GM12878 (cell line): ENCODE measurements around the gene SUPT4H1. TPM values are rescaled to one million over a fixed set of nuclear protein-coding genes. Genes with fewer than 3 reads are reported as not detected.

Source experiments
- ATF3 ChIP-seq: IDR thresholded peaks from 2 replicates; pipeline ENCODE4 v1.6.1; 2011; ENCODE audit warnings: low read depth, mild to moderate bottlenecking, low read length, moderate library complexity, borderline replicate concordance; ENCODE audit errors: extremely low read depth
- BCL3 ChIP-seq: IDR thresholded peaks from 2 replicates; pipeline ENCODE4 v1.6.1; 2011; ENCODE audit warnings: borderline replicate concordance, low read depth, mild to moderate bottlenecking, moderate library complexity, low read length; ENCODE audit not compliant: insufficient read depth, poor library complexity, severe bottlenecking
- BMI1 ChIP-seq: fragments of 450-650 bp; IDR thresholded peaks from 2 replicates; pipeline ENCODE4 v1.6.1; 2016; ENCODE audit warnings: mild to moderate bottlenecking, moderate library complexity, borderline replicate concordance
- BRCA1 ChIP-seq: IDR thresholded peaks from 2 replicates; pipeline ENCODE4 v1.6.1; 2011; ENCODE audit warnings: low read depth, low read length, improper control_type of control experiment
- CBX3 ChIP-seq: fragments of 200-600 bp; sonication (generic); IDR thresholded peaks from 2 replicates; pipeline ENCODE4 v1.6.1; 2016; ENCODE audit warnings: low read depth, borderline replicate concordance
- CREB1 ChIP-seq: IDR thresholded peaks from 2 replicates; pipeline ENCODE4 v1.6.1; 2012; ENCODE audit warnings: low read depth, mild to moderate bottlenecking, inconsistent platforms
- CREM ChIP-seq: IDR thresholded peaks from 2 replicates; pipeline ENCODE4 v1.6.1; 2014; ENCODE audit warnings: antibody characterized with exemption, low read depth
- EED ChIP-seq: sonication (generic); IDR thresholded peaks from 2 replicates; pipeline ENCODE4 v1.6.1; 2016; ENCODE audit warnings: antibody characterized with exemption, low read depth
- EGR1 ChIP-seq, 2 experiments: IDR thresholded peaks; 1 replicate in 1 of 2; 2 replicates in 1 of 2; pipeline ENCODE4 v1.6.1; 2011 to 2012; ENCODE audit warnings: low read depth in 2 of 2, low read length in 2 of 2, borderline replicate concordance in 1 of 2, mild to moderate bottlenecking in 1 of 2, moderate library complexity in 1 of 2
- IKZF1 ChIP-seq: fragments of 450-650 bp; conservative IDR thresholded peaks from 2 replicates; pipeline ENCODE4 v1.6.1; 2017; ENCODE audit warnings: antibody characterized with exemption, mild to moderate bottlenecking
- KAT2A ChIP-seq: conservative IDR thresholded peaks from 2 replicates; pipeline ENCODE4 v1.6.1; 2011; ENCODE audit warnings: low read depth, low read length; ENCODE audit not compliant: control insufficient read depth
- NFYB ChIP-seq: IDR thresholded peaks from 2 replicates; pipeline ENCODE4 v1.6.1; 2011; ENCODE audit warnings: low read depth, mild to moderate bottlenecking, low read length, improper control_type of control experiment, moderate library complexity; ENCODE audit not compliant: insufficient read depth
- NR2C1 ChIP-seq: fragments of 450-650 bp; IDR thresholded peaks from 2 replicates; pipeline ENCODE4 v1.6.1; 2017; ENCODE audit warnings: antibody characterized with exemption, mild to moderate bottlenecking, moderate library complexity
- NR2C2 ChIP-seq: IDR thresholded peaks from 2 replicates; pipeline ENCODE4 v1.6.1; 2011; ENCODE audit warnings: borderline replicate concordance, low read depth; ENCODE audit not compliant: control insufficient read depth, insufficient read length
- NR2F1 ChIP-seq: fragments of 450-650 bp; conservative IDR thresholded peaks from 2 replicates; pipeline ENCODE4 v1.6.1; 2017; ENCODE audit warnings: mild to moderate bottlenecking
- POLR2A ChIP-seq: IDR thresholded peaks from 2 replicates; pipeline ENCODE4 v1.6.1; 2011; ENCODE audit warnings: low read depth, mild to moderate bottlenecking, low read length
- RELB ChIP-seq: fragments of 450-650 bp; IDR thresholded peaks from 2 replicates; pipeline ENCODE4 v1.6.1; 2017; ENCODE audit warnings: low read depth, mild to moderate bottlenecking, moderate library complexity
- SIX5 ChIP-seq: IDR thresholded peaks from 2 replicates; pipeline ENCODE4 v1.6.1; 2011; ENCODE audit warnings: mild to moderate bottlenecking, low read depth, low read length, moderate library complexity; ENCODE audit not compliant: severe bottlenecking
- STAT3 ChIP-seq: IDR thresholded peaks from 2 replicates; pipeline ENCODE4 v1.6.1; 2011; ENCODE audit warnings: low read depth, low read length, improper control_type of control experiment
- SUZ12 ChIP-seq: fragments of 200-600 bp; sonication (generic); IDR thresholded peaks from one replicate; pipeline ENCODE4 v1.6.1; 2018; ENCODE audit warnings: antibody characterized with exemption, mild to moderate bottlenecking; ENCODE audit not compliant: unreplicated experiment
- TCF3 ChIP-seq: IDR thresholded peaks from 2 replicates; pipeline ENCODE4 v1.6.1; 2012; ENCODE audit warnings: low read depth, mild to moderate bottlenecking, low read length, borderline replicate concordance; ENCODE audit not compliant: insufficient read depth
- TCF7 ChIP-seq: IDR thresholded peaks from 2 replicates; pipeline ENCODE4 v1.6.1; 2014; ENCODE audit warnings: antibody characterized with exemption, borderline replicate concordance
- USF1 ChIP-seq: IDR thresholded peaks from 2 replicates; pipeline ENCODE4 v1.6.1; 2011; ENCODE audit warnings: borderline replicate concordance, low read depth, mild to moderate bottlenecking, moderate library complexity, mixed read lengths, low read length; ENCODE audit not compliant: insufficient read depth; ENCODE audit errors: extremely low read length
- USF2 ChIP-seq: IDR thresholded peaks from 2 replicates; pipeline ENCODE4 v1.6.1; 2011; ENCODE audit warnings: low read depth, low read length, improper control_type of control experiment, borderline replicate concordance
- ZNF622 ChIP-seq: fragments of 450-650 bp; IDR thresholded peaks from 2 replicates; pipeline ENCODE4 v1.6.1; 2017; ENCODE audit warnings: mild to moderate bottlenecking, inconsistent platforms
- ZZZ3 ChIP-seq: IDR thresholded peaks from 2 replicates; pipeline ENCODE4 v1.6.1; 2011; ENCODE audit warnings: low read depth; ENCODE audit not compliant: control insufficient read depth, insufficient read length
- polyA plus RNA-seq, 11 experiments: library from polyadenylated mRNA; depleted of rRNA in 4 of 11; unstranded in 6 of 11; stranded (reverse) in 5 of 11; fragments of >200 nt; fragmentation: Nextera tagmentation in 4 of 11; fragmentation: Illumina TruSeq in 1 of 11; extraction: Ambion mirVana in 4 of 11; extraction: Trizol in 1 of 11; gene quantifications; 1 replicate in 1 of 11; 2 replicates in 10 of 11; pipeline versions ENCODE4 v1.2.1 to v1.2.3, GENCODE V29; 2011 to 2016; ENCODE audit warnings: inconsistent platforms in 2 of 11, missing spikeins in 2 of 11, low read depth in 1 of 11
- total RNA-seq, 4 experiments: library from RNA; depleted of rRNA in 3 of 4; stranded (reverse); fragments of >200 nt in 3 of 4; fragmentation: Illumina TruSeq in 1 of 4; extraction: Trizol in 1 of 4; gene quantifications; 2 replicates each; pipeline versions ENCODE4 v1.2.1 to v1.2.3, GENCODE V29; 2013 to 2021

Gene SUPT4H1
- total and polyA plus RNA-seq, 10 of the 15 experiments (the other 5 are each of a cell fraction or from before 2014, with no cell fraction given): 83.8 to 293 (median 128) TPM

- TF ChIP-seq STAT3 (no peak), NR2C1 (no peak; the same call in 1 of the 2 replicates), BMI1 (no peak; the same call in 1 of the 2 replicates), ZNF622 (no peak), NR2F1 (no peak), CBX3 (no peak), KAT2A (no peak), NFYB (no peak), BRCA1 (no peak), IKZF1 (peak; percentile 69), TCF7 (no peak), ZZZ3 (no peak), TCF3 (no peak), ATF3 (no peak), CREM (no peak), SIX5 (no peak), EED (peak; percentile 76), USF2 (no peak), NR2C2 (no peak), RELB (peak; percentile 16; the same call in 1 of the 2 replicates), SUZ12 (no peak), EGR1 (IDR thresholded peaks at IDR 0.05; ENCODE audit: borderline replicate concordance in 1 of 2, low read depth in 2 of 2, low read length in 2 of 2) (0 out of 3 replicates have a peak, but pooled peaks of 1 of the 2 experiments have one; percentile 29), USF1 (no peak), BCL3 (no peak), POLR2A (no peak), CREB1 (no peak)
These were observed 16.8 kb downstream of the SUPT4H1 start (continued) for GRCh38 chr17:58335061-58335731.
